NCI-H2029 (cell line): ENCODE data around the gene TNFRSF1A.

Experiments
- DNase-seq: peaks from one replicate; lab custom pipeline; 2025; lab: John Stamatoyannopoulos, UW

Gene TNFRSF1A

DNA sequence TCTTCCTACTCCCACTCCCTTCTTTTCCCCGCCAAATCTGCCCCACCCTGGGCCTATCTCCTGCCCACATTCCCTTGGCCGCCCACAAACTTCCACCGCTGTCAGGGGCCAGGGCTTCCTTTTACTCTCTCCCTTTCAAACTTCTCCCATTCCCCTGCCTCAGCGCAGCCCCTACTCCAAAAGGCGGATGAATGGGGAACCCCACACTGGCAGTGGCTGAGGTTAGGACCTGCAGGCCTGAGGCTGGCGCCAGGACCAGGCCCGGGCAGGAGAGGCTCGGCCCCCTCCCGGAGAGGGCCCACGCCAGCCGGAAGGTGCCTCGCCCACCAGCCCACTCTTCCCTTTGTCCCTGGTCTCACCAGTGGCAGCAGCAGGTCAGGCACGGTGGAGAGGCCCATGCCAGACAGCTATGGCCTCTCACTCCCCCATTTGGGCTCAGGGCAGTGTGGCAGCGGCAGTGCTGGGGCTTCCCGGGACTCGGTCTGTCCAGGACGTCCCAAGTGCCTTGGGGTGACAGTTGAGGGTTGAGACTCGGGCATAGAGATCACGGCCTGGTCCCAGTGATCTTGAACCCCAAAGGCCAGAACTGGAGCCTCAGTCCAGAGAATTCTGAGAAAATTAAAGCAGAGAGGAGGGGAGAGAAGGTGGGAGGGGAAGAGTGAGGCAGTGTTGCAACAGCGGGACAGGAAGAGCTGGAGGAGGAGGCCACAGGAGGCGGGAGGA is at the start of gene TNFRSF1A:
TSS of gene TNFRSF1A (minus strand) at position 660 of the 723 bp plus-strand sequence. CDS start at position 398, 262 bp downstream.
- no peak for DNase-seq

DNA sequence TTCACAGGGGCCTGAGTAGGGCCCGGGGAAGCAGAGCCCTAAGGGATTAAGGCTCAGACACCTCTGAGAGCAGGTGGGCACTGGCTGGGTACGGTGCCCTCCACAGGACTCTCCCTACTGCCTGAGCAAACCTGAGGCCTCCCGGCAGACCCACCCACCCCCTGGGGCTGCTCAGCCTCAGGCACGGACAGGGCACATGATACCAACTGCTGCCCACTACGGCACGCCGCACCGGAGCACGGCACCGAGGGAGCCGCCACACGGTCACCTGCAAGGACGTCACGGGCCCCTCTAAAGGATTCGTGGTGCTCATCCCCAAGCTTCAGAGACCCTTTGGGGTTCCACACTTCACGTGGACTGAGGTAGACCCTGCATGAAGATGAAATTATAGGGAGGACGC is 49.1 kb upstream of the TNFRSF1A start:
- DNase-seq: no peak

- DNase-seq: no peak
Measured at GRCh38 chr12:6390084-6390799, 48.4 kb upstream of the TNFRSF1A start.

GRCh38 chr12:6387541-6387940 is 45.7 kb upstream of the TNFRSF1A start:
- no peak for DNase-seq

DNA sequence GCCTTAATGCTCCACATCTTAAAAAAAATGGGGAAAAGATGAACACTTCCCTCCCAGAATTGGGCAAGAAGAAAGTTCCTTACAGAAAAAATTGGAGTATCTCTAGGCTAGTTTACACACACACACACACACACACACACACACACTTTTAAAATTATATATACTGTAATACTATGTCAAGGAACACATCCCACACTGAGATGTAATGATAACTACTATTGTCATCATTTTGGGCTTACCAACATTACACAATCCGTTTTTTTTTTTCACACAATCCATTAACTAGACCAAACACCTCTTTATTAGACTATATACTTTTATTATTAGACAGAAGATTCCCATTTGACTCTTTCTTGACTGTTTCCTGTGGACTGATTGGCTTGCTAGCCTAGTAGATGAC is 44.6 kb upstream of the TNFRSF1A start:
- DNase-seq: no peak

GRCh38 chr12:6386038-6386437 is 44.2 kb upstream of the TNFRSF1A start:
- DNase-seq: no peak

DNA sequence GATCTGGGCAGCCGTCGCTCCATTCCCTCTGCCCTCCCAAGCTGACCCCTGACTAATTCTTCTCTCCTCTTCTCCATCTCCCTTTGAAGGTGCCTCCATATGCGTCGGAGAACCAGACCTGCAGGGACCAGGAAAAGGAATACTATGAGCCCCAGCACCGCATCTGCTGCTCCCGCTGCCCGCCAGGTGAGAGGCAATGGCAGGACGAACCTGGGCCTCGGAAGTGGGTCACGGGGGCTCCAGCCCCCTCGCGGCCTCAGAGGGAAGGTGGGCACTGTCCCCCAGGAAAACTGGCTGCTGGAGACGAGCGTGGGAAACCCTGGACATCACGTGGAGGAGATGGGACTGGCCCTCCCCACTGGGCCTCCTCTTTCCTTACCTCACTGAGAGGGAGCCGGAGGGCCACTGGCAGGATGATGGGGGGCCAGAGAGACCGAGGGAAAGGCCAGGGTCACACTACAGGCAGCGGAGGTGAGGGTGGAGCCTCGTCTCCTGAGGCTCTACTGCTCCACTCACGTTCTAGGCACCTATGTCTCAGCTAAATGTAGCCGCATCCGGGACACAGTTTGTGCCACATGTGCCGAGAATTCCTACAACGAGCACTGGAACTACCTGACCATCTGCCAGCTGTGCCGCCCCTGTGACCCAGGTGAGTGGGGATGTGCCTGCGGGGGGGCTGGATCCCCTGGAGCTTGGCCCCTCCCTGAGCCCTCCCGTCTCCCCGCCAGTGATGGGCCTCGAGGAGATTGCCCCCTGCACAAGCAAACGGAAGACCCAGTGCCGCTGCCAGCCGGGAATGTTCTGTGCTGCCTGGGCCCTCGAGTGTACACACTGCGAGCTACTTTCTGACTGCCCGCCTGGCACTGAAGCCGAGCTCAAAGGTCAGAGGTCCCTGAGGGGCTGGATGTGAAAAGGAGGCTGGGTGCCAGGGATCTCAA is 42.9 kb upstream of the TNFRSF1A start:
- DNase-seq: no peak

GRCh38 chr12:6383572-6384498 is 42.0 kb upstream of the TNFRSF1A start, which contains the start of gene LTBR:
Gene LTBR, plus strand, starts transcription at chr12:6384162. Its CDS starts 197 bp downstream, at chr12:6384359.
- DNase-seq: peak; percentile 89

DNA sequence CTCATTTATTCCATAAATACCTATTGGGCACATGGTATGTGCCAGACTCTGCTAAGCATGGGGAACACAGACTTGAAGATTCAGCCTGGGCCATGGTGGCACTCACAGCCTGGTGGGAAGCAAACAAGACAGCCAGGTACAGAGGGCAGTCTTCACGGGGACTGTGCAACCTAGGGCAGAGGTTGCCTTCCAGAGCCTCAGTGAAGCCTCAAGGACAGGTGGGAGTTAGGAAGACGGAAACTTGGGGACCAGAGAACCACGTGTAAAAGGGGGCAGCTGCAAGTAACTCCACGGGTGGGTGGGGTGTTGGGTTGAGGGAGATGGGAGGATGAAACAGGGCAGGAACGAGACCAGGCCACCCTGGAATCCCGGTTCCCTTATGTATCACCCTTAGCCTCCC is 41.1 kb upstream of the TNFRSF1A start:
- DNase-seq: no peak

GRCh38 chr12:6382371-6382770 is 40.5 kb upstream of the TNFRSF1A start:
- DNase-seq: no peak

- no peak for DNase-seq
Measured at GRCh38 chr12:6380141-6381121, 38.6 kb upstream of the TNFRSF1A start.

GRCh38 chr12:6378709-6379472 is 37.0 kb upstream of the TNFRSF1A start:
- no peak for DNase-seq

GRCh38 chr12:6377667-6377994 is 35.8 kb upstream of the TNFRSF1A start:
- DNase-seq: no peak

DNA sequence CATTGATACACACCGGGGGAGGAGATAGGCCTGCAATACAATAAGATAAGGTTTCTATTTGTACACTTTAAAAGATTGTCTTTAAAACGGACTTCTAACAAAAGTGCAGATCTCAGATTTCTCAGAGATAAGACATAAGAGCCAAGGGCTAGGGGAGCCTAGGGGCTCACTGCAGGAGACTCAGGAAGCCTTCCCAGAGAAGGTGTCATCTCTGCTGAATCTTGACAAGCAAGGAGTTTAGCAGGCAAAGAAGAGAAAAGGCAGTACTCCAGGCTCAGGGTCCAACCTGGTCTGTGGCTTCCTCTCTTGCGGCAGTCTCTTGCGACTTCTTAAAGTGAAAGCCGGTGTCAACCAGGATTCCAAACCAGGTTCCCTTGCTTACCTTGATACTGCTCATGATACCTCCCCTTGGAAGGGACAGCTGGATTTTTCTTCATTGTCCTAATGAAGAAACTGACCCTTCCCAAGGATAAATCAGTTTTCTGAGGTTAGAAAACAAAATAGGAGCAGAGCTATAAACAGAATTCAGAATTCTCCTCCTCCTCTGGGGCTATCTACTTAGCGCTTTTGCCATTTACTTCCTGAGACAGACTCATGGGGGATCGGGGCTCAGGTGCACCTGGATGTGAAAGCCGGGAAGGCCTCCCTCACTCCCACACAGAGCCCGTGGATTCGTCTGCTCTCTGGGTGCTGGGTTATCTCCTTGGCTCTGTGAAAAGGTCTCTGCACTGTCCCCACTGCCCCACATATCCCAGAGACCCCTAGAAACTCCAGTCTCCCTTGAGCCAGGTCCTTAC is 35.2 kb upstream of the TNFRSF1A start:
- DNase-seq: no peak

DNA sequence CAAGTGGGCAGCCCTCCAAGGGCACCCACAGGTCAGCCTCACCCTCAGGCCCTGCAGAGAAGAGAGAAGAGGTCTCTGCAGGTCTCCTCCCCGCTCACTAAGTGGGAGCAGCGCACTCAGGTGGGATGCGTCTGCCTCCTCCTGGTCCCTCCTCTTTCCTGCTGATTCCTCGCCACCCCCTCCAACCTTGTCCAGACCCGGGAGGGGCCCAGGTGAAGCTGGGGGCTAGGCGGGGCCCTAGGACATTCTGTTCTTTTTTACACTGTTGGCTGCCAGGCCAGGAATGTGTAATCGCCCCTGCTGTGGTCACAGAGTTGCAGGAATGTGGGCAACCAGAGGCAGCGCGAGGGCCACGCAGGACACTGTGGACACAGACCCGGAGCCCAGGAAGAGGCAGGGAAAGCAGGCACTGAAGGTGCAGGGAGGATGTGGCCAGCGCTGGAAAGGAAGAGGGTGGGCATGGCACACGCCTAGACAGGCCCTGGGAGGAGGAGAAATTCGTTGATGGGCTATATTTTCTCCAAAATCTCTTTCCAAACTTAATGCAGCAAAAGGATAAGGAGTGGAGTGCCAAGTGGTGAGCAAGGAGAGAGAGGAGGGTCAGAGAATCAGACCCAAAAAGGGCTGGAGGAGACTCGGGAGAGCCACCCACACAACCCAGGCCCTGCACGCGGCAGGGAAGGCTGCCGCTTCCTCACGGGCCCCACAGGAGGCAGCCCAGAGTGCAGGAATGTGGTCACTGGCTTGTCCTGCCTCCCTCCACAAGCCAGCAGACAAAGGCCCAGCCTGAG is 34.4 kb upstream of the TNFRSF1A start:
- no peak for DNase-seq

- peak; percentile 93 for DNase-seq
Measured at GRCh38 chr12:6375269-6376078, 33.6 kb upstream of the TNFRSF1A start, which contains the start of gene SCNN1A. Gene SCNN1A, minus strand, starts transcription at chr12:6375563. Its CDS starts 780 bp downstream, at chr12:6374783.

DNA sequence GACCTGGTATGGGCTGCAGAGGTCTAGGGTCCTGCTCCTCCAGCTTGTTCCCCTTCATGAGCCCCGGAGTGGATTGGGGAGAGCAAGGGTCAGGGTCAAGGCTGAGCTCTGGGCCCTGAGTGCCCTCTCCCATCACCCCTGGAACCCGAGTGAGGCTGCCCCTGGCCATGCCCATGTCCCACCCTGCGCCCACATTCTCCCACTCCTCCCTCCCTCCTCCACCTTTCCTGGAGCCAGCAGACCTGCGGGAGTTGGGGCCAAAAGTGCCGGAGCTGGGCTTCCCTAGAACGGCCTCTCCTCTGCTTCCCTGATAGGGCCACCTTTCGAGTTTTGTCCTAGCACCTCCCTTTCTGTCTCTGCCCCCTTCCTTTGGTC is 32.9 kb upstream of the TNFRSF1A start:
- DNase-seq: no peak
